Pancreas (tissue), 10 donors: ENCODE measurements around the gene RAB3A. TPM values are rescaled to one million over a fixed set of nuclear protein-coding genes. Genes with fewer than 3 reads are reported as not detected.
A peak's percentile ranks its signal among the peaks of the same experiment; 100 is the strongest.

Experiments used
- ATAC-seq, 4 donors: fragments of 200-7000 bp; cut with Tn5 transposase; one replicate each; pipeline versions ENCODE4 v1.8.0 to v1.9.1; 2020; ENCODE audit warnings: mild to moderate bottlenecking in 4 of 4, moderate library complexity in 4 of 4
- DNase-seq, 6 donors: peaks; one replicate each; pipeline ENCODE4 v3.0.0-alpha.2; 2020
- FAIRE-seq: peaks from 2 replicates; lab custom pipeline; 2012; peaks lifted over from hg19 to GRCh38; lab: Jason Lieb, UNC
- H3K27ac ChIP-seq, 4 donors: fragments of 200-600 bp; sonication (generic); 1 replicate in 3 of 4; 2 replicates in 1 of 4; pipeline versions ENCODE4 v1.5.0 to v1.8.0; 2020
- H3K27me3 ChIP-seq, 4 donors: fragments of 200-600 bp; one replicate each; pipeline ENCODE4 v1.8.0; 2021
- H3K36me3 ChIP-seq, 3 donors: fragments of 200-600 bp; sonication (generic) in 1 of 3; one replicate each; pipeline versions ENCODE4 v1.5.0 to v1.8.0; 2020 to 2021
- H3K4me1 ChIP-seq, 3 donors: fragments of 200-600 bp; one replicate each; pipeline ENCODE4 v1.8.0; 2021
- H3K4me3 ChIP-seq, 4 donors: fragments of 200-600 bp; sonication (generic) in 2 of 4; one replicate each; pipeline versions ENCODE4 v1.5.0 to v1.8.0; 2020 to 2021
- H3K9me3 ChIP-seq, 4 donors: fragments of 200-600 bp; one replicate each; pipeline ENCODE4 v1.8.0; 2021
- CTCF ChIP-seq, 4 donors: fragments of 200-600 bp; sonication (generic) in 3 of 4; IDR thresholded peaks; one replicate each; pipeline versions ENCODE4 v1.5.0 to v1.8.0; 2021; ENCODE audit warnings: antibody characterized with exemption in 4 of 4
- WGBS, 2 donors: extraction: QIAGEN DNeasy Blood & Tissue Kit; methylation state at CpG; one replicate each; pipeline ENCODE4 v1.1.7; 2013; 5-methylcytosine and 5-hydroxymethylcytosine counted together
- intact Hi-C, 3 donors: fragments of 100-400 bp; cut with DNase I; formaldehyde crosslinking; loops; one replicate each; pipeline versions ENCODE4 v1.11.1 to v1.14.2; 2022
- polyA plus RNA-seq, 2 donors: library from polyadenylated mRNA; stranded (reverse); fragments of 200-250 nt; gene quantifications; one replicate each; pipeline ENCODE4 v1.2.3, GENCODE V29; 2013
- total RNA-seq, 6 donors: library from RNA; stranded (reverse); fragmentation: NEBNext Ultra II Directional in 4 of 6; extraction: Animal tissue kit (Norgen Biotek cat#: 25700) in 4 of 6; gene quantifications; one replicate each; pipeline versions ENCODE4 v1.2.1 to v1.2.4, GENCODE V29; 2021 to 2023
- donor health status: healthy with polysubstance abuse.
- donor health status: DM: no; HTN: no; CAD: no; lungs with moderate emphysema.
- donor health status: DM: no; HTN: no; CAD: no.
- donor health status: control.
- donor health status: control.
- donor health status: Bipolar disorder and iron deficiency.
- donor health status: DM: yes; HTN: yes; CAD: no.
- donor health status: DM: no; HTN: no; CAD: no.
- donor health status: DM: no; HTN: no; CAD: no.
- donor health status: DM: yes; HTN: yes; CAD: no.

RAB3A gene, protein sequence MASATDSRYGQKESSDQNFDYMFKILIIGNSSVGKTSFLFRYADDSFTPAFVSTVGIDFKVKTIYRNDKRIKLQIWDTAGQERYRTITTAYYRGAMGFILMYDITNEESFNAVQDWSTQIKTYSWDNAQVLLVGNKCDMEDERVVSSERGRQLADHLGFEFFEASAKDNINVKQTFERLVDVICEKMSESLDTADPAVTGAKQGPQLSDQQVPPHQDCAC
- total RNA-seq (1 to 10 TPM in 5 of 6 donors, under 1 TPM in 1; 0.79 to 2.6 (median 1.6) TPM), polyA plus RNA-seq (1 to 10 TPM; 2.3 to 4.4 TPM)

DNA sequence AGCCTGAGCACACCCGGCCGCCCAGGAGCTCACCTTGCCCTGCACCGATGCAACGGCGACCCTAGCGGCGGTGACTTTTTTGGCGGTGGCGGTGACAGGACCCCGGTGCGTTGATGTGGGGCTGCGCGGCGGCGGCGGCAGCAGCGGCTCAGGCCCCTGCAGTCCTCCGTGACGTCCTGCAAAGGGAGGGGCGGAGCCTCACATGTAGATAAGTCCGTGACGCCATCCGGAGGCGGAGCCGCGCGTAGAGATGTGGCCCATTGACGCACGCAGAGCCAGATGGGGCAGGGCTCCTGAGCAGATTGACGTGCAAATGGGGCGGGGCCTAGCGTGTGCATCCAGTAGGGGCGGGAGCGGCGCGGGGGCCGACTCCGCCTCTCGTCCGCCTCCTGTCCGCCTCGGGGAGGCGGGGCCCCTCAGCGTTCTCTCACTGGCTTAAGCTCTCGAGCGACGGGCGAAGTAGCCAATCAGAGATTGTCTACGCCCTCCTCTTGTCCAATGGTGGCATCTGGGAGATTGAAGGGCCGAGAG is at the start of gene RAB3A:
Gene RAB3A, minus strand, starts transcription at position 180 of the 531 bp plus-strand sequence. CDS start 1,302 bp downstream, outside the sequence.
- WGBS, 2 donors = 0 to 1% methylated on average over 50 of the region's 50 CpGs
- peak; percentile 93 for FAIRE-seq

DNA sequence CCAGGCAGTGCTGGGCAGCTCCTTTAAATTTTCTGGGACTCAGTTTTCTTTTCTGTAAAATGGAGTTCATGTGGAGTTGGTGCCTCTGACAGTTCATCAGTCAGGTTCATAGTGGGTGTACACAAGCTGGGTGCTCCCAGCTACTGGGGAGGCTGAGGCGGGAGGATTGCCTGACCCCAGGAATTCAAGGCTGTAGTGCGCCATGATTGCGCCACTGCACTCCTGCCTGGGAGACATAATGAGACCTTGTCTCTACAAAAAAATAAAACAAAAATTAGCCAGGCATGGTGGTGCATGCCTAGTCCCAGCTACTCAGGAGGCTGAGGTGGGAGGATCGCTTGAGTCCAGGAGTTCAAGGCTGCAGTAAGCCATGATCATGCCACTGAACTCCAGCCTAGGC is 49.3 kb upstream of the RAB3A start:
- no peak for DNase-seq
- H3K27ac ChIP-seq = no peak overlapping the region
- WGBS, 2 donors = 66 to 86% methylated on average over 4 of the region's 4 CpGs

More for the DNA sequence above, at the start of gene RAB3A:
- H3K36me3 ChIP-seq = no peaks in the 10 kb centered on the region
- TF ChIP-seq CTCF (IDR thresholded peaks at IDR 0.05) = no peak
- no peaks in the 10 kb centered on the region for H3K27me3 ChIP-seq
- H3K9me3 ChIP-seq = no peaks in the 10 kb centered on the region
- intact Hi-C loops = no loop called here
- H3K4me3 ChIP-seq = peak within 1 kb of the TSS; percentile 44 to 59 (median 52)
- peaks cover 0 to 3% (median 0%) of the 10 kb centered on the region in 3 donors for H3K4me1 ChIP-seq
- ATAC-seq (peak; percentile 90 to 95 (median 94)), DNase-seq (peak; percentile 99 to 100 (median 100))
- H3K27ac ChIP-seq = peak within 1 kb of the TSS; percentile 60 to 89 (median 87)

DNA sequence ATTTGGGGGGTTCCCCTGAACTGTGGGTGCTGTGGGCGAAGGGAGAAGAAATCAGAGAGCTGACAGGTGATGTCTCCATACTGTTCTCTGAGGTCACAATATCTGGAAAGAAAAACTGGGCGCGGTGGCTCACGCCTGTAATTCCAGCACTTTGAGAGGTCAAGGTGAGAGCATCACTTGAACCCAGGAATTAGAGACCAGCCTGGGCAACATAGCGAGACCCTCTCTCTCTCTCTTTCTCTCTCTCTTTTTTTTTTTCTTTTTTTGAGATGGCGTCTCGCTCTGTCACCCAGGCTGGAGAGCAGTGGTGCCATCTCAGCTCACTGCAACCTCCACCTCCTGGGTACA is 48.5 kb upstream of the RAB3A start:
- H3K9me3 ChIP-seq = no peaks in the 10 kb centered on the region
- no peak for TF ChIP-seq CTCF (IDR thresholded peaks at IDR 0.05)
- intact Hi-C loops = loop anchor here in 1 of 3 donors (5.0 kb wide), 1 partner anchor 140 kb away; no protein-coding TSS in a partner anchor
- H3K4me3 ChIP-seq = no peak overlapping the region
- H3K27ac ChIP-seq = no peak overlapping the region
- H3K4me1 ChIP-seq = no peaks in the 10 kb centered on the region
- no peaks in the 10 kb centered on the region for H3K27me3 ChIP-seq
- FAIRE-seq (no peak), ATAC-seq (no peak), DNase-seq (no peak)
- H3K36me3 ChIP-seq = no peaks in the 10 kb centered on the region
- WGBS, 2 donors = 57 to 74% methylated on average over 7 of the region's 7 CpGs

More for the DNA sequence above, 49.3 kb upstream of the RAB3A start:
- H3K9me3 ChIP-seq = no peaks in the 10 kb centered on the region
- FAIRE-seq (no peak), ATAC-seq (no peak)
- TF ChIP-seq CTCF (IDR thresholded peaks at IDR 0.05) = no peak
- intact Hi-C loops = loop anchor here in 1 of 3 donors (5.0 kb wide), 1 partner anchor 141 kb away; no protein-coding TSS in a partner anchor
- H3K4me3 ChIP-seq = no peak overlapping the region
- no peaks in the 10 kb centered on the region for H3K36me3 ChIP-seq
- H3K4me1 ChIP-seq = no peaks in the 10 kb centered on the region
- H3K27me3 ChIP-seq = no peaks in the 10 kb centered on the region

GRCh38 chr19:18251587-18252369 is 47.9 kb upstream of the RAB3A start:
- Histone ChIP-seq H3K4me1 (no peaks in the 10 kb centered on the region), H3K9me3 (no peaks in the 10 kb centered on the region), H3K27me3 (no peaks in the 10 kb centered on the region), H3K27ac (no peak overlapping the region), H3K4me3 (no peak overlapping the region), H3K36me3 (no peaks in the 10 kb centered on the region)
- peak; percentile 44 to 85 (median 75) for ATAC-seq
- 17 to 27% methylated on average over 21 to 23 of the region's 23 CpGs for WGBS, 2 donors
- no peak for FAIRE-seq
- TF ChIP-seq CTCF (IDR thresholded peaks at IDR 0.05) = peak; percentile 85 to 95 (median 92)
- DNase-seq = peak; percentile 42 to 90 (median 76)
- intact Hi-C loops = loop anchor here in 1 of 3 donors (5.0 kb wide), 1 partner anchor 139 kb away; no protein-coding TSS in a partner anchor
